KG1 (cell line): ENCODE results near the gene PURB.
"Not testable (repeated sequence)": the region's sequence is repeated elsewhere in the genome, so short reads cannot be mapped to it uniquely, and the experiment has no call there.

Experiments used
- DNase-seq: peaks from one replicate; lab custom pipeline; 2025; lab: John Stamatoyannopoulos, UW

PURB gene

DNA sequence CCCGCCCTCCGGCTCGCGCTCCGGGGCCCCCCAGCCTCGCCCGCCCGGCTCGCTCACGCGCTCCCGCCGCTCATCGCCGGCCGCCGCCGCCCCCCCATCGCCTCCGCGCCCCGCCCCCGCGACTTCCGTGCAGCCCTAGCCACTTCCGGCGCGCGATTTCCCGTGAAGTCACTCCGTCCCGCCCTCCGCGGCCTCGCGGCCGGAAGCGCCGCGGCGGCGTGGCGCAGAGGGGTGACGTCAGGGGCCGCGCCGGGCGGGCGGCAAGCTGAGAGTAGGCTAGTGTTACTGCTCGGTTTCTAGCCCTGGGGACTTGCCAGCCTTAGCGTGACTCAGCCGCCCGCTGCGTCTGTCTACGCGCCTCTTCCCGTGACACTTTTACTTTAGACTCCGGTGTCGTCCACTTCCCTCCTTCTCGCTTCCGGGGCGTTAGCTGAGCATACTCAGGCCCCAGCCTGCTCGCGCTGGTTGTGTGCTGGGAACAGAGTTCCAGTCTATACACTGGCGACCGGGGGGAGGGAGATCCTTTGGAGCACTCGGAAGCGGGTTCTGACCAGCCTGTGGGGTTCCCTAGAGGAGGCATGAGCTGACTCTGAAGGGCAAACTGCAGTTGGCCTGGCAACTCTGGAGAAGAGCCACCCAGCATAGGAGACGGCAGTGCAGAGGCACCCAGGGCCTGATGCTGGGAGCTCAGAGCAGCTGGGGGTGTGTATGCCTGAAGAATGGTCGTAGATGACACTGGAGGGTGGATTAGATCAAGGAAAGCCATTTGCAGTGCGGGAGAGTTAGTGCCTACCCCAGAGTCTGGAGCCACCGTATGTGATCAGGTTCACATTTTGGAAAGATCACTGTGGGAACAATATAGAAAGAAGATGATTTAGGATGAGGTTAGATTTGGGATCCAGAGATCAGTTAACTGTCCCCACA lies at the start of gene PURB:
Gene PURB, minus strand, starts transcription at position 137 of the 924 bp plus-strand sequence. CDS start 182 bp downstream, outside the sequence.
- DNase-seq, result peak; percentile 91

DNA sequence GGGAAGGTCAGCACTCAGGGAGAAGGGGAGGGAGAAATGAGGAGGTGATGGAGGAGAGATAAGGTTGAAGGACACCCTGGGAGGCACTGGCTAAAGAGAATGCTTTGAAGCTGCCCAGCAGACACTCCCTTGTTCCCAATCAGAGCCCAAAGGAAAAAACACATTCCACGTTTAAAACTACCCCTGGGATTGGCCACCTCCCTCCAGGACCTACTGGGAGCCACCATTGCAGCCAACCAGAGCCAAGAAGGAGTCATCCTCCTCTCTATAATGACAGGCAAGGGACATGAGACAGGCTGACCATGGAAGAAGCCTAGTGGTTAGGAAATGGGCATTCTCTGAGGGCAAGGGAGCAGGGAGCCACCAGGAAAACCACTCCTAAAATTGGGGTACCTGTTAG lies 49.7 kb upstream of the PURB start:
- no peak for DNase-seq

DNA sequence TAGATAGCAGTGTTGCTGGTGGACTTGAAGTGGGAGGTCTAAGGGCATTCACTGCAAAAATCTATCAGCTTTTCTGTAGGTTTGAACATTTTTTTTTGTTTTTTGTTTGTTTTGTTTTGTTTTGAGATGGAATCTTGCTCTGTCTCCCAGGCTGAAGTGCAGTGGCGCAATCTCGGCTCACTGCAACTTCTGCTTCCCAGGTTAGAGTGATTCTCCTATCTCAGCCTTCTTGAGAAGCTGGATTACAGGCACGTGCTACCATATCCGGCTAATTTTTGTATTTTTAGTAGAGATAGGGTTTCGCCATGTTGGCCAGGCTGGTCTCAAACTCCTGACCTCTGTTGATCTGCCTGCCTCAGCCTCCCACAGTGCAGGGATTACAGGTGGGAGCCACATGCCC lies 49.2 kb upstream of the PURB start:
- not testable (repeated sequence) for DNase-seq

DNA sequence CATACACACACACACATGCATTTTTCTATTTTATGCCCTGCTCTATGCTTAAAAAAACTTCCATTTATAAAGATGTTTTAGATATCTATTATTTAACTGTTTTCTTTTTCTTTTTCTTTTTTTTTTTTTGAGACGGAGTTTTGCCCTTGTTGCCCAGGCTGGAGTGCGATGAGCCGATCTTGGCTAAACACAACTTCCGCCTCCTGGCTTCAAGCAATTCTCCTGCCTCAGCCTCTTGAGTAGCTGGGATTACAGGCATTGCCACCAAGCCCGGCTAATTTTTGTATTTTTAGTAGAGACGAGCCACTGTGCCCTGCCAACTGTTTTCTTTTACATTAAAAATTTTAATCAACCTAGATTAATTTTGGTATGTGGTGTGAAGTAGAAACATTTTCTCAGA lies 45.6 kb upstream of the PURB start:
- no peak for DNase-seq

DNA sequence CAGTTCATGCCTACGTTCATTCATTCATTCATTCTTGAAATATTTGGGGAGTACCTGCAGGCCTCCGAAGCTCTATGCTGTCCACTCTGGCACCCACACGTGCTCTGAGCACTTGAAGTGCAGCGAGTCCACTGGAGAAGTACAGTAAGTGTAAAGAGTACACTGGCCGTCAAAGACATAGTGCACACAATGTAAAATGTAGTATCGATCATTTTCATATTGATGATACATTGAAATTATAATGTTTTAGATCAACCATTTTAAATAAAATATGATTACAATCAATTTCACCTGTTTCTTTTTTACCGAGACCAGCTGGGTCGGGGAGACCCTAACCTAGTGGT lies 37.0 kb upstream of the PURB start:
- no peak for DNase-seq

DNA sequence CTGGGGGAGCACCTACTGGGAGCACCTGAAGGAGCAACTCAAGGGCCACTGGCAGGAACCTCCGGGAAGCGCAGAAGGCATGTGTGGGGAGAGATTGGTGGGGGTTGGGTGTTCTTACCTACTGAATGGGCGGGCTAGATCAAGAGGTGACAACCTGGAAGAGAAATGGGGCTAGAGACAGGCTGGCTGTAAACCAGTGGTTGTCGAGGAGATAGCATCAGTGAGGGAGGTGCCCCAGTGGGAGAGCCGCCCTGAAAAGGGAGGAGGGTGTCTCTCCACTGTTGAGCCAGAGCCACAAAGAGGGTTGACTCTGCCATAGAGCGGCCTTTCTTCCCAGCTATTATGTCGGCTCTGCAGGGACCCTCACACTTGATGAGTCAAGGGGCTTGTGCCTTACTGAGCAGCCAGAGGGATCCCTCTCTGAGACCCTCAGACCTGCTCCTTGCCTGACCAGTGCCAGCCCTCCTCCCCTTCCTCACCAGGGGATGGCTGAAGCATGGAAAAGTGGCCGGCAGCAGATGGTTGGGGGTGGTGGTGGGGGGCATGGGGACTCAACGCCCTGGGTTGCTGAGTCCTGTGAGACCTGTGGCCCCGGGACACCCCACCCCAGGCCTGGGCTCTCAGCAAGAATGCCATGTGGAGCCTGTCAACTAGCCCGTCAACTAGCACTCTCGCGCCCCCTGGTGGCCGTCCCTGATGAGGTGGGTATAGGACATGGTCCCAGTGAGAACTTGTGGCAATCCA lies 36.4 kb upstream of the PURB start:
- peak; percentile 31 for DNase-seq

DNA sequence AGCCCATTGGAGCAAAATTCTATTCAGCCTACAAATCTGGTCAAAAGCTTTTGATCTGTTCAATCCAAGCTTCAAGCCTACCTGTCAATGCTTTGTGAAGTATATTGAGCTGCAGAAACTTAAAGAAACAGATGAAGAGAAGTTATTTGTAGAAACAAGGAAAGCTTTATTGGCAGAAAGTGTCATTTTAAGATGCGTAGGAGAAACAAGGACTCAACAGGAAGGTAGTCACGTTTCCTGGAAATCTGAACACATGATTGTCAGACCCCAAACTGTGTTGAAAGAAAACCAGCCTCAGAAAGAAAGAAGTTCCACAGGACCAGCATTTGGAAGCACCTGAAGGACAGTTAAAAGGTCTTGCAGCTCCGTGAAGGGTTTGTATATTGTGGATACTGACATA lies 34.8 kb upstream of the PURB start:
- DNase-seq, result no peak

DNA sequence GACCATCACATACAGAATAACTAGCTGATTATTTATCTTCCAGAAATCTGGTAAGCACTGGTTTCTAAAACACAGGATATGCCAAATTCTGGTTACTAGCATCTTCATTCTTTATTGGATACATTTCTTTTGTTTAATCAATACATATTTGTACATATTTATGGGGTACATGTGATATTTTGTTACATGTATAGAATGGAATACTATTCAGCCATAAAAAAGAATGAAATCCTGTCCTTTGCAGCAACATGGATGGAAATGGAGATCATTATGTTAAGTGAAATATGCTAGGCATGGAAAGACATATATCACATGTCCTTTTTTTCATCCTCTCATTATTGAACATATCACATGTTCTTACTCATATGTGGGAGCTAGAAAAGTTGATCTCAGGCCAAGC lies 32.7 kb upstream of the PURB start:
- DNase-seq, result no peak

DNA sequence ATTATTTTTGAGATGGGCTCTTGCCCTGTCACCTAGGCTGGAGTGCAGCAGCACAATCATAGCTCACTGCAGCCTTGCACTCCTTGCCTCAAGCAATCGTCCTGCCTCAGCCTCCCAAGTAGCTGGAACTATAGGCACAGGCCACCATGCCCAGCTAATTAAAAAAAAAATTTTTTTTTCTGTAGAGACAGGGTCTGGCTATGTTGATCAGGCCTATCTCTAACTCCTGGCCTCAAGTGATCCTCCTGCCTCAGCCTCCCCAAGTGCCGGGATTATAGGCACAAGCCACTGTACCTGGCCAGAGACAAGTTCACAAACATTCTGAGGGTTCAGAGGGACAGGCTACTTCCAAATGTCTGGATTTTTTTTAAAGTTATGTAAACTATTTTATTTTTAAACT lies 32.1 kb upstream of the PURB start:
- DNase-seq, result no peak

DNA sequence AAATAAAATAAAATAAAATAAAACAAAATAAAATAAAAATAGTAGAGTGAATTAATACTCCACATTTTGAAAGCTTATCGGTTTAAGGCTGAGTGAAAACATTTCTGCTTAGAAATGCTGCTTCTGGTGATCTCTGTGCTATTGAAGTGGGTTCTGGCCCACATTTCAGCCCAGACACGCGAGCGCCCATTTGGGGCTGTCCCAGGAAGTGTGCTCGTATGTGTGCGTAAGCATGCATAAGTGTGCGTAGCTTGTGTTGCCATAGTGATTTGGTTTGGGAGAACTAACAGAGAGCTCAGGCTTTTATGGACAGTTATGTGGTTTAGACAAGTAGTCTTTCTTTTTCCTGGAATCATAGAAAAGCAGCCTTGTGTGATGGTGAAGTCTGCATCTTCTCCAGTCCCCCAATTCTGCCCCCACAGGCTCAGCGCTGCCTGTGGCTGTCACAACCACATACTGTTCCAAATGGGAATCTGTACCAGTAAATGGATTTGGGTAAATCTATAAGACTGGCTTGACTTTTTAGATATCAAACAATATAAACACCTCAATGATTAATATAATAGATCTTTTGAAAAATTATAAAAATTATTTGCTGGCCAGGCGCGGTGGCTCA lies 29.8 kb upstream of the PURB start:
- DNase-seq, result no peak

DNA sequence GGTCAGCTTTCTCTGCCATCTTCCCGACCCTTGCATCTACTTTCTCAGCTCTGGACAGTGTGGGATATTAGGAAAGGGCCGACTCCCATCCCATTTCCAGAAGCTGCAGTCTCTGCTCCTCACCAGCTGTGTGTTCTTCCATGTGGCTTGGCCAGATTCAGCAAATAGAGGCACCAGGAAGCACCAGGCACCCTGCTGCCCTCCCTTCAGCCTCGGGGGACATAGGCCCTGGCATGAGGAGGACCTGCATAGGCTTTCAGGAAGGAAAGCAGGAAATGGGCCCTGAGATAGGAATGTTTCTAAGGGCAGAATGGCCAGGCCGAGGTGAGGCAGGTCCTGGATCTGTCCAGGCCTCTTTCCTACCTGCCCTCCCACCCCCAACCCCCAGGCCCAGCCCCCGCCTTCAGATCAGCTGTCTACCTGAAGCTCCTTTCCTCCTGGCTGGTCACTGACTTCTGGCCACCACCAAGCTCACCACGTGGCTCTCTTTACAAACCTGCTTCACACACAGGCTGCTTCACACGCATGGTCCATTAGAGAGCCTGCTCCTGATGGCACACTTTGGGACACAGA lies 27.5 kb upstream of the PURB start:
- DNase-seq, result no peak

DNA sequence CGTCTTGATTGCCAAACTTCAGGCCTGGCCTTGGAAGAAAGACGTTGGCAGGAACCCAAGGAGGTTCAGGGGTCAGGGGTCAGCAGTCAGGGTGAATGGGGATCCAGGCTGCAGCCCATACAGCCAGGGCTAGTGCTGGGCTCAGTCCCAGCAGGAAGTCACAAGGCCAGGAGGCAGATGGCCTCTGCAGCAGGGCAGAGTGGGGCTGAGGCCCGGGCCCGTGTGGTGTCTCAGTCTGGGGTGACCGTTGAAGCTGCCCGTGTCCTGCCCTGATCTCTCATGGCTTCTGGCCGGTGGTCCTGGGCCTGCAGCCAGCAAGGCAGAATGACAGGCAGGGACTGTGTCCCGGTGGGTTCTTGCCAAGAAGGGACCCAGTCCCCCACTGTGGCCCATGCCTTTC lies 26.6 kb upstream of the PURB start:
- DNase-seq, result no peak

DNA sequence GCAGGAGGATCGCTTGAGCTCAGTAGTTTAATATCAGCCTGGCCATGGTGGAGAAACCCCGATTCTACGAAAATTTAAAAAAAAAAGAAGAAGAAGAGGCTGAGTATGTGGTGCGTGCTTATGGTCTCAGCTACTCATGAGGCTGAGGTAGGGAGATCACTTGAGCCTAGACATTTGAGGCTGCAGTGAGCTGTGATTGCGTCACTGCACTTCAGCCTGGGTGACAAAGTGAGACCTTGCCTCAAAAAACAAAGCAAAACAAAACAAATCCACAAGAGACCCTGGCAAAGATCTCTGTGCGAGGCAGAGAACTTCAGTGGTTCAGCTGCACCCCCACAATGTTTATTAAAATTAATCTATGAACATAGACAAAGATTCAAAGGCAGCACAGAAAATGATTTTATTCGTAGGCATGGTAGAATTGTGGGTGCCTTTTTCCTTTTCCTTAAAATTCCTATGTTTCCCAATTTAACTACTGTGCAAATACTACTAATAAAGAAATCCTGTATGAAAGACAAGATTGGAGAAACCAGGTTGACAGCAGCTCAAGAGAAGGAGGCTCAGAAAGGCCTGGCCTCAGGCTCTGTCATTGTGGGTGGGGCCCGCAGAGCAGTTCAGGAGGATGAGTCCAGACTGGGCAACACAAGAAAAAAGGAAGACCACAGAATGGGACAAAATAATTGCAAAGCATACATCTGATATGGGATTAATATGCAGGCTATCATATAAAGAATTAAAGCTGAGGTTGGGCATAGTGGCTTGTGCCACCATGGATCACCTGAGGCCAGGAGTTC lies 24.5 kb upstream of the PURB start:
- DNase-seq, result no peak

DNA sequence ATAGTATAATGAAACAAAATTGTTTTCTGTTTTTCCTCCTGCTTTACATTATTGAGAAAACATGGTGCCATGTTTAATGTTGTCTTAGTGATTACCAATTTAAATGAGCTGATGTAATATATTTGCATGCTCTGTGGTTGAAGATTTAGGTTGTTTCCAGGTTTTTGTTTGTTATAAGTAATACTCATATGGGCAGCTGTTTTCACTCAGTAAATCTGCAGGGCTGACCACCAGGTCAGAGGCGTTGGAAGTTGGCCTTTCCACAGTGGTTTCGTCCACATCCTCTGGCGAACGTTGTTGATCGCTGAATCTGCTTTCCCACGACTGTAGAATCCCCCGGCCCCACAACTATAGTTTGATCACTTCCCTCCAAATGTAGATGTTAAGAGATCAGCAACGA lies 21.6 kb upstream of the PURB start:
- no peak for DNase-seq

DNA sequence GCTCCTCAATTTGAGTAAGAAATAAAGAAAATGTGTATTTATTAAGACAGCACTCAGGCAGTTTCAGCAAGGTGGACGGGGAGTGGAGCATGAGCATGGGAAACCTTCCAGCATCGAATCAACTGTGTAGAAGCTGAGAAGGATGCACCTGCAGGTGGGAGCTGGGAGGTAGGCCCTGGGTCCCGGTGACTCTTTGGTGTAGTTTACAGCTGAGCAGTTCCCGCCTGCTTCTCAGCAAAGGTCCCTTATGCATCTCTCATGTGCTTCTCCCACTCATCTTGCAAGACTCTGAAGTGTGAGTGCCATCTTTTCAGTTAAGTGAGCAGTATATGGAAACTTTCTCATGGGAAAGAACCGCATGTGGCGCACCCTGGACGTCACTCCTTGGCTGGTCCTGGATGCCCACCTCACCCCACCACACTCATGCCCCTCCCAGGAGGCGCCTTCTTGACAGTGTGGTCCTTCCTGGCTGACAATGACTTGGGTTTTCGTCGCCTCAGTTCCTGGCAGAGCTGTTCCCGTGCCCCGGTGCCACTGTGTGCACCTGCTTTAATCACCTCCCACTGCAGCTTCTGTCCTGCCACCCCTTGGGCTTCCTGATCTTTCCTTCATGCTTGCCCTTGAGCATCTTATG lies 19.8 kb upstream of the PURB start:
- no peak for DNase-seq

DNA sequence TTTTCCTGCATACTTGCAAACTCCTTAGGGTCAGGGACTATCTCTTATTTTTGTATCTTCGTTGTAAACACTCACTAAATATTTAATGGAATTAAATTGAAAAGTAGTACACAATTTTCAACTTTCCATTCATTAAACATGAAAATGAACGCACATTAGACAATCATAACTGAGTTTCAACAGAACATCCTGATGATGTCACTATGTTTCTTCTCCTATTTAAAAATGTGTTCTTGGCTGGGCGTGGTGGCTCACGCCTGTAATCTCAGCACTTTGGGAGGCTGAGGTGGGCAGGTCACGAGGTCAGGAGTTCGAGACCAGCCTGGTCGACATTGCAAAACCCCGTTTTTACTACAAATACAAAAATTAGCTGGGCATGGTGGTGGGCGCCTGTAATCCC lies 14.1 kb upstream of the PURB start:
- no peak for DNase-seq

DNA sequence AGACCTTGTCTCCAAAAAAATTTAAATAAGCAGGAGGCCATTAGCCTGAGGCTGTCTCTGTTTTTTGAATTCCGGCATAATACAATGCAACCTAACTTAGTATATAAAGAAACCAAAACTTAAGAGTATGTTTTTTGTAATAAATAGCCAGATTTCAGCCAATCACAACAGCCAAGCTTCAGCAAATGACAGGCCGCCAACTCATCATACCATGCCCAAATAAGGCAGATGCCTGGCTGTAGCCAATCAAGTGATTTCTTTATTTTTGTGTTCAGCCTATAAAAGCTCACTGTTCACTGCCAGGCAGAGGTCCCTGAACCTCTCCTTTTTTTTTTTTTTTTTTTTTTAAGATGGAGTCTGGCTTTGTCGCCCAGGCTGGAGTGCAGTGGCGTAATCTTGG lies 12.7 kb upstream of the PURB start:
- no peak for DNase-seq

DNA sequence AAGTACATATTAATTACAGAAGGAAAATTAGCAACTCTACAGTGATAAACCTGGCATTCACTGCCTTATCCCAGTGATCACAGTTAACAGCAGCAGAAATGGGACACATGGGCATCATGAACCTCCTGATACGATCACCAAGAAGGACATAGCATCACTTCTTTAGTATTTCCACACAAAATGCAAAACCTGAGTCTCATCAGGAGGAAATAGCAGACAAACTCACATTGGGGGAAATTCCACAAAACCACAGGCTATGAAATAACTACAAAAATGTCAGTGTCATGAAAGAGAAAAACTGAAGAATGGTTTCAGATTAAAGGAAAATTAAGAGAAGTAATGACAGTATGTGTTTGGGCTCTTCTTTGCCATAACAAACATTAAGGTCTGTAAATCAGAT lies 12.0 kb upstream of the PURB start:
- no peak for DNase-seq

DNA sequence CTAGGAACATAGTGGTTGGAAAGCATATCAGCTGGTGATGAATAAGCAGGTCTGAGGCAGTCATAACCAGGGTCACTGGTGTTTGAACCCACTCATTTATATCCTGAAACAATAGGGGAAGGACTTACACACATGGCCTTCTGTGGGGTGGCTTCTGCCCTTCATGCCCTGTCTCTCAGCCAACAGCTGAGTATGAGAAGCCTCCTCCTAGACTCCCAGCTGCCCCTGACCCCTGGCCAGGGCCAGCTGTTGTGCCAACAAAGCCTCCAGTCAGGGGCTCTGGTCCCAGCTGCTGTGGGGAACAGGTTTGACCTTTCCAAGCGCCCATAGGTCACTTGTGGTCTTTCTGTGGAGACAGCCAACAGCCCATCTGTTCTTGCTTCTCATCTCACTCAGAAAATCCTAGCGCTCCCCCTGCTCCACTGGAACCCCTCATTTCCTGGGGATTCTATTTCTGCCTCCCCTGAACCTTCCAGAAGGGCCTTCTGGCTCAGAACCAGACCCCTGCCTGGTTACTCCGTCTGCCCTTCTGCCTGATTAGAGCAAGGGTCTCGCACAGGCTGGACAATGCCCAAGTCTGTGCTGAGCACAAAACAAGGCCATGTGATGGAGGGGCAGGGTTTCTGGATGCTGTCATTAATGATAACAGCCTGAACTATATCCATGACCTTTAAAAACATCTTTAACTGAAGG lies 9.7 kb upstream of the PURB start:
- no peak for DNase-seq

DNA sequence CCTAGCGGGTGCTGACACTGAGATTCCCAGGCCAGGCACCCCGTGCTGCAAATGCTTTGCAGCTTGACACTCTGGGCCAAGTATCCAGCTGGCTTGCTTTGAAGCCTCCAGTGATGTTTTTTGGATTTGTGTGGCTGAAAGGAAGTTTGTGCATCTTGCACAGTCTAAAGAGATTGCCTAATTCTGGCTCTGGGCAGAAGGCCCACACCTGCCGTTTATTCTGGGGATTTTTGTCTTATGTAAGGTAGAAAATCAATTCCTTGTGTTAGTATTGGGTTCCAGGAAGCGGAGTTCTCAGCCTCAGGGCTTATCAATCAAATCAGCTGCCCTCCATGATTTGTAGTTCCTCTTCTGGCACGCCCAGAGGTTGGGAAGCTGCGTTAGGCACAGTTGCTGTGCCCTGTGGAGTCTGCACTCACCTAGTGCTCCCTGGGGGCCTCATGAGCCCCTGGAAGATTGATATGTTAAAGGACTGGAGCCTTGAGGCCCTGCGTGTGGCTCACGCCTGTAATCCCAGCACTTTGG lies 8.4 kb upstream of the PURB start:
- DNase-seq, result no peak

DNA sequence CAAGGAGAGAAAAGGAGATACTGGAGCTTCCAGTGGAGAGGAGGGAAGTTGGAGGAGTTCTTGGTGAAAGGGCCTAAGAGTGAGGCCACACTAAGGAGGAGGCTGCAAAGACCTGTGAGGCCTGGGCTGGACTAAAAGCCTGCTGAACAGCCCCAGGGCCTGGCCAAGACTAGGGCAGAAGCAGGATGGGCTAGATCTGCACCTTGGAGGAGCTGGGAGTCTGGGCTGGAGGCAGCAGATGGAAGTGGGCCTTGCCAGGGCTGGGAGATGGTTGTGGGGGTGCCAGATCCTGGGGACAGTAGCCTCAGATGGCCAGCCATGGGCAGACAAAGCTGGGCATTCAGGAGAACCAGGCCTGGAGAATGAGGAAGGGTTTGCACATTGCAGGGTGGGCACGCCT lies 6.5 kb upstream of the PURB start:
- no peak for DNase-seq
